GM18867 (cell line): ENCODE results near the gene ENO1.

Source experiments
- ATAC-seq: cut with Tn5 transposase; IDR thresholded peaks from one replicate; pipeline ENCODE4 v1.9.1; 2021; ENCODE audit warnings: mild to moderate bottlenecking, moderate library complexity; ENCODE audit not compliant: unreplicated experiment

ENO1 gene

DNA sequence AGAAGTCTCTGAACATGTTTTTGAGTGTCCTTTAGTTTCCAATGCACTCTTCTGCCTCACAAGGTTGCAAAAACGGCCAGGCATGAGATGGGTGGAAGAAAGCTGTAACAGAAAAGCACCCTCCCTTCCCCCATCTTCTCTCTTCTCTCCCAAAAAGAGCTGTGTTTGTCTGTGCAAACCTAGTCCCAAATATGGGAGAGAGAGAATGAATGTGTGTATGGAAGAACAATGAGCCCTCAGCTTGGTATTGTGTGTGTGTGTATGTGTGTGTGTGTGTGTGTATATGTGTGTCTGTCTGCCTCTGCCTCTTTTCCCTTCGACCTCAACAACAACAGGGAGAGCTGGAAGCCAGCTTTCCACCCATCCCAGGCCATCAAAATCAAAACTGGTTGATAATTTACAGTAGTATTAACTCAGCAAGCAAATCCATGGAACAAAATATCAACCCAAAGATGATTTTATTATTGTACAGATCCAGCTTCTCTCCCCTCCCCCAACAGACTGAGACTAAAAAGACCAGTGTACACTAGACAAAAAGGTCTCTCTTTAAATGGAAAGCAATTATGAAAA lies 62.8 kb downstream of the ENO1 start:
- ATAC-seq: no peak

DNA sequence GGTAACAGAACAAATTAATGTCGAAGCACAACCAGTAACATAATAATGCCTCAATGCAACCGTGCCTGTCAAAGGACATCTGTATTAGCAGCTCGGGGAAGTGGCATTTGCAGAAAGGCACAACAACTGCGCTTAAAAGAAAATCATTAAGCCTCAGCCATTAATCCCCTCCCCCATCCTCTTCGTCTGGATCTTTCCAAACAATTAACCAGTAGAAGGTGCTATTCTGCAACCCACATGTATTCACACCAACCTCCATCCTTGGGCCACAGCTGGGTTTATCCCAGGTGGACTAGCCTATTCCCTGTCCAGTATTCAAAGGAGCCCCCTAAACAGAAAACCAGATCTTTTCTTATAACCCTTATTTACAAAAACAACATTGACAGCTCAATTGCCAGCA lies 63.6 kb downstream of the ENO1 start:
- no peak for ATAC-seq

DNA sequence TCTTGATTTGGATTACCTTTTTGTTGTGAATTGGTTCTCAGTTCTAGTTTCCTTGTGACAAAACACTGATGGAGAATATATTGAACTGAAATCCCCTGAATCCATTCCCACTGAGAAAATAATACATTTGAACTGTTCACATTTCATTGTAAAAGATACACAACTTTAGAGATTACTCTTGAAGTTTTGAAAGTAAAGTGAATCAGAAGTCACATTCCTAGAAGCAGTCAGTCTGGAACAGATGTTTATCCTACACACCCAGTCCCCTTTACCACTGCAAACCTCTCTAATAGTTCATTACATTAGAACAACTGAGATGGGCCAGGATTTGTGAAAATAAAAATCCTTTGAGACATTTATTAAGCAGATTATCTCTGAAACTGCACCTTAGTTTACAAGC lies 64.5 kb downstream of the ENO1 start:
- ATAC-seq: no peak

DNA sequence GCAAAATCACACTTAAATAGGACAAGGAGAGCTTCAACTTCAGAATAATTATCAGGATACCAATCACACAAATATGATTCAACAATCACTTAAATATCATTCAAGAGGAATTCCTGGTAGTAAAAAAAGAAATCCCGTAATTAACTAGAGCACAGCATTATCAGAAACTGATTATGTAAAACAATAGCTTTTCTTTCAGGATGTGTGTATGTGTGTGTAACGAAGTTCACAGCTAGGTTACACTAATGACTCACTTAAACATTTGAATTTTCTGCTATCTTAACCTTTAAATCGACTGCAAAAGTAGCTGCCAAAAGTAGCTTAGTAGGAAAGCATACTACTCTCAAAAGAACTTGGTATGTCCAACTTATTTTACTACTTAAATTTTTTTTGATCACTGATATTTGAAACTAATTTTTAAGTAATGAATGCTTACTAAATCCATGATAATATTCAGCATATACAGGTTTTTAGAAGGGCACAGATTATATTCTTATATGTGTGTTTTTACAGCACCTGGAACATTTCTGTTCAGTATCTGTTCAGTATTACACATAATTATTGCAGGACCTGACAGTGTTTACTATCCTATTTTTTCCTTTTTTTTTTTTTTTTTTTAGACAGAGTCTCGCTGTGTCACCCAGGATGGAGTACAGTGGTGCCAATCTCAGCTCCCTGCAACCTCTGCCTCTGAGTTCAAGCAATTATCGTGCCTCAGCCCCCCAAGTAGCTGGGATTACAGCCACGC lies 65.3 kb downstream of the ENO1 start:
- no peak for ATAC-seq

DNA sequence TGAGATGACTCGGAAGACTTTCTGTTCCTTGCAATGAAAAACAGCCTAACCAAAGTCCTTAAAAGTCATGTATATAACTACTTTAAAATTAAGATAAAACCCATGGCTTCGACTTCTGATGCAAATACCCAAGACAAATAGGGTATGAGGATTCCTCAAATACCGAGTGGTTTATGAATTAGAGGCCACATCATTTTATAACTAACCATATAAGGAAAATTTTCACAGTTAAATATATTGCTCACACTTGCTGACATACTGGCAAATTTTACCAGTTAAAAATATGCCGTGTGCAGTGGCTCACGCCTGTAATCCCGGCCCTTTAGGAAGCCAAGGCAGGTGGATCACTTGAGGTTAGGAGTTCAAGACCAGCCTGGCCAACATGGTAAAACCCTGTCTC lies 66.4 kb downstream of the ENO1 start:
- no peak for ATAC-seq
